CD4-positive, alpha-beta T cell treated with Interferon gamma for 1 hour (primary cell): Measurements from ENCODE around the gene MOCS3.
A peak's percentile ranks its signal among the peaks of the same experiment; 100 is the strongest.
"Not testable (repeated sequence)": the region's sequence is repeated elsewhere in the genome, so short reads cannot be mapped to it uniquely, and the experiment has no call there.

Experiments
- DNase-seq: peaks from one replicate; pipeline ENCODE4 v3.0.0-alpha.2; 2020

Gene MOCS3

DNA sequence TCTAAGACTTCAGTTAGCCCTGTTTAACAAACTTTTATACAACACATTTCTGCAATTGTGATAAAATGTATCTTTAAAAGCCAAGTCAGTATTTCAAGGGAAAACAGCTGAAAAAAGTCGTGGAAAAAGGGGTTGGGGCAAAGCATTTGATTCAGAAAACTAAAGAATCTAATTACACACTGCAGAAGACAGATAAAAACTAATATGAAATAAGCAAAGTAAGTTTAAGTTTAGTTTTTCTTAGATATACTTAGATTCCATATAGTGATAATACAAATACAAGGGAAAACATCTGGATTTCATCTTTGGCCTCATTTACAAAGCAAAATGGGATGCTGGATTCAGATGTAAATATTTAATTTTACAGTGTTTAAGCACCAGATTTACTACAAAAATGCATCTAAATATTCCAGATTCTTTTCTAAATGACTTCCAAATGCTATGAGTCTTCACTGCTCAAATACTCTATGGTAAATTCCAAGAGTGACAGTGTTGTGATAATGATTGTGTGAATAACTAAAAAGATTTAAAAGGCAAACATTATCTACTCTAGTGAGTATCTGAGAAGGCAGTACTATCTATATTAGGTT is 25.8 kb upstream of the MOCS3 start:
- DNase-seq: no peak

DNA sequence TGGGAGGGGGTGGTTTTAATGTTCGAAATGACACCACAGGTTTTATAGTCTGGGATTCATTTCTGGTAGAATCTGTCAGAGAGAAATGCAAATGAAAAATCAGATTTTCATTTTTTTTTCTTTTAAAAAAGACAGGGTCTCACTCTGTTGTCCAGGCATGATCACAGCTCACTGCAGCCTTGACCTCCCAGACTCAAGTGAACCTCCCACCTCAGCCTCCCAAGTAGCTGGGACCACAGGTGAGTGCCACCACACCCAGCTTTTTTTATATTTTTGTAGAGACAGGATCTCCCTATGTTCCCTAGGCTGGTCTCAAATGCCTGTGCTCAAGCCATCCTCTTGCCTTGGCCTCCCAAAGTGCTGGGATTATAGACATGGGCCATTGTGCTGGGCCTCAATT is 25.0 kb upstream of the MOCS3 start:
- DNase-seq: no peak

DNA sequence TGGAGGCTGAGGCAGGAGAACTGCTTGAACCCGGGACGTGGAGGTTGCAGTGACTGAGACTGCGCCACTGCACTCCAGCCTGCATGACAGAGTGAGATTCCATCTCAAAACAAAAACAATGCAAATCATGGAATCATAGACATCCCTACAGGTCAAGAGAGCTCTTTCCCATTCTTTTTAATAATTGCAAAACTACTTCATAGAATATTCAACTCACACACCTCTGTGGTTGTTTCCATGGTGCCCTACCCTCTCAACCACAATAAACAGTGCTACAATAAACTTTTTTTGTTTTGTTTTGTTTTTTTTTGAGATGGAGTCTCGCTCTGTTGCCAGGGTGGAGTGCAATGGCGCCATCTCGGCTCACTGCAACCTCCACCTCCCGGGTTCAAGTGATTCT is 15.5 kb upstream of the MOCS3 start:
- DNase-seq: no peak

DNA sequence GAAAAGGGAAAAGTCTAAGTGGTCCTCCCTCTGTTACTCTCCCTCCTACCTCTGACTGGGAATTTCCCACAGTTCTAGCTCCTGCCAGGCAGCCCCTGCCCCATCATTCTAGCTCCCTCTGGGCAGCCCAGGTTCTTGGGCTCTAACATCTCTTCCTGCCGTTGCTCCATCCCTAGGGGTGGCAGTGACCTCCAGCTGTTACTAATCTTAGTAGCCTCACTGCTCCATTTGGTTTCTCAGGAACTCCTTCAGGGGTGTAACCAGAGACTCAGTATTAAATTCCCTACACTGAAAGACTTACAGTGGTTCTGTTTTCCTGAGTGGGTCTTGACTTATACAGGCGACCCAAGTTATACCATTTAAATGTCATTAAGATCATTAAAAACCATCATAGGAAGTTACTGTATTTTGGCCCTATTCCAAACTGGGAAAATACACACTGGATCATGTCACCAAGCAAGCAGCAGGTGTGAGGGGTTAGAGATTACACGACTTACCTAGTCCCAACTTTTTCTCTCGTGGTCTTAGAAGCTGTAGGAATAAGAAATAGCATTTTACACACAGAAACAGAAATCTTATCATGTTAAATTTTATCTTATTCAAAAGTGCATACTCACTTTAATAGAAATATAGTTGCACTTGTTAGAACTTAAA is 10.4 kb upstream of the MOCS3 start:
- no peak for DNase-seq

DNA sequence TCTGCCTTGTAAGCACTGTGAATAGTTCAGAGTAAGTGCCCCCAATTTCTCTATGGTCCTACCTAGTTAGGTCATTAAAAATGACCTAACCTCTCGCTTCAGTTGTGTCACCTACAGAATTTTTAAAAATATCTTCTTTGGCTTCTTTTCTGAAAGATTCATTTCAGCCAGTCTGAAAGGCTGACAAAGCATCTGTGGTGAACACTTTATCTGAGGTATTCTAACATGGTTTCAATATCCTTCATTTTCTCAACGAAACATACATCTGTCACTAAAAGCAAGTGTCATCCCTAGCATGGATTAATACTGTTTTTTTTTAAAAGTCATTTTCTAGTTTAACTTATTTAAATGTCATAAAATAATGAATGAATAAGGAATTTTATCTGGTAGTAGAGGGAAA is 5.4 kb upstream of the MOCS3 start:
- no peak for DNase-seq

DNA sequence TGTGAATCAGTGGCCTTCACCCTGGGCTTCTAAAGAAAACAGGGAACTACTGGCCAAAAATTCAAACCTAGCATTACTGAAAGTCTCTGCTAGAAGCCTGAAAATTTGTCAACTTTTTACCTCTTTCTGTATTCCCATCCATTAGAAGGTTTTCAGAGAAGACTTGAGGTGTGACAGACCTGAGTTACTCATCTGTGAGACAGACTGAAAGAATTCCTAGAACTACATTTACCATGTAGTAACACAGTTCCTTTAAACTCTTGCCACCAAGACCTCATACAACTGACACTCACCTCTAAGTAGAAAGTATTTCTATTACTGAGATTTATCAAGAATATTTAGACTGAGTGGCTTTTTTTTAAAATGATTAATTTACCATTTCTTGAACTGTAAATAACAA is 4.8 kb upstream of the MOCS3 start:
- DNase-seq: no peak

DNA sequence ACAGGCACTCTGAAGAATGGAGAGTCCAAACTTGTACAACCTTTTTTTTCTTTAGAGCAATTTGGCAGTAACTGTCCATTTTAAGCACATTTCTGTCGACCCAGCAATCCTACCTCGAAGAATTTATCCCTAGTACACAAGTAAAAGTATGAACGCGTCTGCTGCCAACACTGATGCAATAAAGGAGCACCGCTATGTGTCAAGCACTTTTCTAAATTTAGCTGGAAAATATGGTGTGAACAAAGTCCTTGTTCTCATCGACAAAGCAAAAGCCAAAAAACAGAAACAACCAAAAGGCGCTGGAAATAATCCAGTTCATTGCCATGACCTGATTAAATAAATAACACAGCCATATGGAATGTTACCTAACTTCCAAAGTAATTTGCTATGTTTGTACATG is 1.3 kb upstream of the MOCS3 start:
- DNase-seq: no peak

DNA sequence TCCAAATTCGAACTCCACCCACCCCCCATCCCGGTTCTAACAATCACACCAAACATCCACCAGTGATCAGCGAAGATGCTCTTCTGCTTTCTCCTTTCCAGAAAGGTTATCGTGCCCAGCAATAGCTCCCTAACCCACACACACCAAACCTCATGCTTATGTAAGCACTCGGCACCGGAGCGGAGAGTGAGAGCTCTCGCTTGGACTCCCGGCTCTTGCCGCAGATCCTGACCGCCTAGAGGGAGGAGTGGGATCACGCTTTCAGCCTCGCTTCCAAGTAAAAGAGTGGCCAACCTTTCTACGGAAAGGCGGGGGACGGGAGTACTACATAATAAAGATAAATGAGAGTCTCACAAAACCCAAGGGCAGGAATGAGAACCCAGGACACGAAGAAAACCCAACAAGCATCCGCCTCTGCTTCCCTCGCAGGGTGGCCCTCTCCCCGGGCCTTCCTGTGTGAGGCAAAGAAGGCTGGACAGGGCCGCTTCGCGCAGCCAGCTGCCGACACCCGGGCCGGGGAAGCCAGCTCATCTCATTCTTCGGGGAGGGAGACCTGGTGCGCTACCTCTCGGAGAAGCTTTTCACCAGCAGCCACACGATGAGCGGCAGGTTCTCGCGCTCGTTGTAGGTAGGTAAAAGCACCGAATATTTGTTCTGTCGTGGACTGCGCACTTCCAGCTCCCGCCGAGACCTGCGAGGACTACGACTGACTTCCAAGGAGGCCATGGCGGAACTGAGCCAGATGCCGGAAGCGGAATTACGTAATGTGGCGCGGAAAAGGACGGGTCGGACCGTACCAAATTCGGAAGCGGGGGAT is 612 bp upstream of the MOCS3 start, which contains the start of gene DPM1:
Gene DPM1 (minus strand): TSS at position 735 of the 817 bp plus-strand sequence. CDS start 9 bp downstream, at position 726.
- DNase-seq: peak; percentile 83

DNA sequence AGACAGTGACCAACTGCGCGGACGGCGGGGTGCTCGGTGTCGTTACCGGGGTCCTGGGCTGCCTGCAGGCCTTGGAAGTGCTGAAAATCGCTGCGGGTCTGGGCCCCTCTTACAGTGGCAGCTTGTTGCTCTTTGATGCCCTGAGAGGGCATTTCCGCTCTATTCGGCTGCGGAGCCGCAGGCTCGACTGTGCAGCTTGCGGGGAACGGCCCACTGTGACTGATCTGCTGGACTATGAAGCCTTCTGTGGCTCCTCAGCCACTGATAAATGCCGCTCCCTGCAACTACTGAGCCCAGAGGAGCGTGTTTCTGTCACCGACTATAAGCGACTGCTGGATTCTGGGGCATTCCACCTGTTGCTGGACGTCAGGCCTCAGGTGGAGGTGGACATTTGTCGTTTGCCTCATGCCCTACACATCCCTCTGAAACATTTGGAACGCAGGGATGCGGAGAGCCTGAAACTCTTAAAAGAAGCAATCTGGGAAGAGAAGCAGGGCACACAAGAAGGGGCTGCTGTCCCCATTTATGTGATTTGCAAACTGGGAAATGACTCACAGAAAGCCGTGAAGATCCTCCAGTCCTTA is 1.0 kb downstream of the MOCS3 start:
- DNase-seq: no peak

DNA sequence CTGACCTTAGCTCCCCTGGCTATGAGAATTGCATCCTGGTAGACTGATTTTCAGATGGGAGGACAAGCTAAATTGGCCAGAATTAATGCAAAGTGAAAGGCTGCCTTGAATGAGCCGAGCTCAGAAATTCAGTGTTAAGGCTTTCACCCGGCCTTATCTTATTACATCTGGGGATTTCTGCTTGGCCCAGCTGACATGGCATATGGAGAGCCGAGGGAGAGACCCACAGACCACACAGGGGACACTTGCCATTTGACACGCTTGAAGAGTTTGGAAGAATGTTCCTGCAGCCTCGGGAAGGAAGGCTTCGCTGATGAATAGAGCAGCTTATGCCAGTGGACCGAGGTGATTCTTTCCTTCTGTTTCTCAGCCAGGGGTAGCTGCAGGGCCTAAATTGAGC is 9.0 kb downstream of the MOCS3 start:
- no peak for DNase-seq

DNA sequence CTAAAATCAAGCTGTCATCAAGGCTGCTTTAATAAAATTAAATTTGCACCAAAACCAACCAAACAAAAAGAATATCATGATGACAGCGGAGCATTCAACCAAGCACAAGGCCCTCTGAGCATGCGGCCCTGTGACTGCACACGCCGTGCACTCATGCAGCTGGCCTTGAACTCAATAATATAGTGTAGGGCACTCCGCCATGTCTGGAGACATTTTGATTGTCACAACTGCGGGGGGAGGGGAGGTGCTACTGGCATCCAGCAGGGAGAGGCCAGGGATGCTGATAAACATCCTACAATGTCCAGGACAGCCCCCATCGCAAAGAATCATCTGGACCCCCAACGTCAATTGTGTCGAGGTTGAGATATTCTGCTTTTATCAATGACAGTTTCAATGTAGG is 9.7 kb downstream of the MOCS3 start:
- DNase-seq: no peak

DNA sequence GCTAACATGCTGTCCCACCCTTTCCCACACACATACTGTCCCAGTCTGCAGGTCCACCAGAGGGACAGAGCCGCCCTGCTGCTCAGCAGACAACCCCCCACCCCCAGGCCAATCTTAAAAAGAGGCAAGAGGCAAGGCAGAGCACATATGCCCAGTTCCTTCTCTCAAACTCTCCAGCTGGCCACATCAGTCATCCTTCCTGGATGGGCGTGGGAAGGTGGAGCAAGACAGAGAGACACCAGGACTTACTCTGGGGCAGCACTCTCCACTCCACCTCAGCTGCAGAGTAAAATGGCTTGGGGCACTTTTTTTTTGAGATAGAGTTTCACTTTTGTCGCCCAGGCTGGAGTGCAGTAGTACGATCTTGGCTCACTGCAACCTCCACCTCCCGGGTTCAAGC is 10.8 kb downstream of the MOCS3 start:
- no peak for DNase-seq

DNA sequence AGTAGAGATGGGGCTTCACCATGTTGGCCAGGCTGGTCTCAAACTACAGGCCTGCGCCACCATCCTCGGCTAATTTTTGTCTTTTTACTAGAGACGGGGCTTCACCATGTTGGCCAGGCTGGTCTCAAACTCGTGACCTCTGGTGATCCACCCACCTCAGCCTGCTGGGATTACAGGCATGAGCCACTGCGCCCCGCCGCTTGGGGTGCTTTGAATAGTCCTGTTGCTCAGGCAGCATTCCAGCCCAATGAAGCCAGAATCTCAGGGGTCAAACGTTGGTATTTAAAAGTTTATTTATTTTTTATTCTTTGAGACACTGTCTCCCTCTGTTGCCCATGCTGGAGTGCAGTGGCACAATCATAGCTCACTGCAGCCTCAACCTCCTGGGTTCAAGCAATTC is 11.3 kb downstream of the MOCS3 start:
- DNase-seq: no peak

DNA sequence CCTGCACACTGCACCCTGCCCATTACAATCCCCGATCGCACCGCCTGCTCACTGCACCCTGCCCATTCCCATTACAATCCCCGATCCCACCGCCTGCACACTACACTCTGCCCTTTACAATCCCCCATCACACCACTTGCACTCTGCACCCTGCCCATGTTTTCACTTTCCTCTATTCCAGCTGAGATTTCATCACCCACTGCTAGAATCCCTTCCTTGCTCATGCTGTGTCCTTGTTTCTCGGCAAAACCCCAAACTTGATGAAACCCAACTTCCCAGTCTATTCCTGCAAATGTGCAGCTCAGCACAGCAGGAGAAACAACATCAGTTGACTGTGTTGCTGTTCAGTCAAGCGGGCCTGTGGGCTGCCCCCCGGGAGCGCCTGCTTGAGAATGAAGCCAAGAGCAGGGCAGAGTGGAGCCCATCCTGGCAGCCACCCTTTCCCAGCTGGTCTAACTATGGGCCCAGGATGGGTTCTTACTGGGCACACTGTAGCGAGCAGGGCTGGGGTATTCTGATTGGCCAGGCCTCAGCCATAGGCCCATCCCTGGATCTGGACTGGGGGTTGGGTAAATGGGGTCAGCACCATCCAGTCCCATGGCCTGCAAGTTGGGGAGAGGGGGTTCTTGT is 17.2 kb downstream of the MOCS3 start:
- DNase-seq: no peak

DNA sequence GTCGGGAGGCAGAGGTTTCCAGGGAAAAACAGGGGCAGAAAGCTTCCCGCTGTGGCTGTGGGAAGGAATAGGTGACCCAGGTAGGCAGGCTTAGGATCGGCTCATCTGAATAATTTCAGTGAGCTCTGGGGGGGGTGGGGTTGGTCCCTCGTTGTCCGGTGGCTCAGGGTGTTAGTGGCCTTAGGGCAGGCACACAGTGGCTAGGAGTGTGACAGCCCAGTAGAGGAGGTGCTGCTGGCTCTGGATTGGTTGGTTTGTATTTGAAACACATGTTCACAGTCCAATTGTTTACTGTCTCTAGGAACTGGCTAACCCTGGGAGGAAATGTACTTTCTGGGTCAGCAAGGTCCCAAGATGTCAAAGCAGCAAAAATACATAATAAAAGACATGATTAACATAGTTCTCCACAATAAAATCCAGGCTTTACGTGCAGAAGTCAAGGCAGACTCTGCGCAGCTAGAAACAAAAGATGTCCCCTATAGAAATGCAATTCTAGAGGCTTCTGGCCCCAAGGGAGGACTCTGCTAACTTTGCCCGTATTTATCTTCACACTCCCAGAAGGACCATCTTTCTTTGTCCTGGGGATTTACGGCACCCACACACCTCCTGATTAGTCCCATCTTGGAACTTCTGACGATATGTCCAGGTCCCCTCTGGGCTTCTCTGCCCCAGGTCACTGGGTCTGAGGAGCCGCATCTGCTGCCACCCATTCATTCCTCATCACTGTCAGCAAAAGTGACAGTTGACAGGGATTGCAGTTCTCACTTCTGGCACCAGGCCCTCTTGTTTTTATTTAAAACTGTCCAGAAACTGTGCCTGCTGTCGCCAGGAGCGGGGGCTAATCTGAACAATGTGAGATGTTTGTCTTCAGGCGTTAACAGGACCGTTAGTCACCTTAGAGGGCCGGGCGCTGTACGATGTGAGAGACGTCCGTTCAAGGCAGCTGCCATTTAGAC is 18.7 kb downstream of the MOCS3 start:
- DNase-seq: no peak

DNA sequence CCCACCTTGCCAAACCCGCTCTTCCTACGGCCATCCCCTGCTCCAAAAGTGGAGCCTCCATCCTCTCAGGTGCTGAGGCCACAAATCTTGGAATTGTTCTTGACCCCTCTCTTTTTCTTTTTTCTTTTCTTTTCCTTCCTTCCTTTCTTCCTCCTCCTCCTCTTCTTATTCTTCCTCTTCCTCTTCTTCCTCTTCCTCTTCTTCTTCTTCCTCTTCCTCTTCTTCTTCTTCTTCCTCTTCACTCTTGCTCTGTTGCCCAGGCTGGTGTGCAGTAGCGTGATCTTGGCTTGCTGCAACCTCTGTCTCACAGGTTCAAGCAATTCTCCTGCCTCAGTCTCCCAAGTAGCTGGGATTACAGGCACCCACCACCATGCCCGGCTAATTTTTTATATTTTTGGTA is 19.9 kb downstream of the MOCS3 start:
- DNase-seq: not testable (repeated sequence)

DNA sequence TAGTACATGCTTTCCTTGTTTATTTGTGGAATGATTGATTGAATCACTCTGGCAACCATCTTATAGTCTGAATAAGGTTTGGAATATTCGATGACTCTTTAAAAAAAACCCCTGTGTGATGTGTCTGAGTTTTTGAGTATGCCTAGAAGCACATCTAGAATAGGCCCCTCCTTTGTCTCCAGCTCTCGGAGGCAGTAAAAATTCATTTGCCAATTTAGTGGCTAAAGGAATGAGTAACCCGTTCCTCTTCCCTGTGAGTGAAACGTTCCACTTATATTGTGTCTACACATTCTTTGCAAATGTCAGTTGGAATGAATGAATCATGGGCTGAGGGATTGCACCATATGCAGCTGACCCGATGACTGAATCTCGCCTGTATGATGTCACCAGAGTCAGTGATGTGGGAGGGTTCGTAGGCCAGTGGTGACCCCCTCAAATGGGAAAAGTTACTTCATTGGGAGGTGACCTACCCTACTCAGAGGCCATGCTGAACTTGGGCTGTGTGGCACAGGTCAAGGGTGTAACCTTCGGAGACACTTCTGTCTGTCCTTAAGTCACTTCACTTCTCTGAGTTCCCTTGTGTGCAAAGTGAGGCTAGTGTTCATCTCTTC is 21.6 kb downstream of the MOCS3 start:
- no peak for DNase-seq

DNA sequence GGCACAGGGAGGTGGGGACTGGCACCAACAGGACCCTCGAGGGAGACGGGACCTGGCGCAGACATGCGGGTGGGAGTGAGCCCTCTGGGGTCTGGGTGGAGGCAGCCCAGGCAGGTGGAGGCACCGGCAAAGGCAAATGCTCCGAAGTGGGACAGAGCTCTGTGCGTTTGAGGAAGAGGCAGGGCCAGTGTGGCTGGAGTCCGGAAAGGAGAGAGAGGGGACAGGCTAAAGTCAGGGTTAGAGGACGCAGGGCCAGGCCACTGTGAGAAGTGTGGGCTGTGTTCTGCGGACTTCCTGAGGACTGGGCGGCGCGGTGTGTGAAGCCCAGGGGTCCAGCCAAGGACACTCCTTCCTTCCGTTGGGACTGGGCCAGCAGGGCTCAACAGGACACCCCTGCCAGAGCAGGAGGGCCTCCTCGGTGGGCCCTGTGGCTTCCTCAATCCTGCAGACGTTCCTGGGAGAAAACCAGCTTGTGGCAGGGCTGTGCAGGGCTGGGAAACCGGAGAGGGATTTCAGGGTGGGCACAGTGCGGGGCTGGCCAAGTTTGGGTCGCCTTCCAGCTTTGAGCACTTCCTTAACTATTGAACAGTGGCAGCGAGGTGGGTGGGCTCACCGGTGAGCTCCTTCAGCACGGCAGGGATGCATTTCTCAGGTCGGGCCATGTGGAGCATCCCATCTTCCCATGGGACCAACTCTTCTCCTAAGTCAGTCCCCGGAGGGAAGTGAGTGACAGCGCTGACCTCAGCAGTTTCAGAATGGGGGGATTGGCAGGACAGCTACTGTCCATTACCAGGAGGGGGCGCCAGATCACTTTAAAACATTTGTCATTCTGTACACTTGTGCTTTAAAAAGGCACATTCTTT is 22.5 kb downstream of the MOCS3 start:
- DNase-seq: peak; percentile 43

DNA sequence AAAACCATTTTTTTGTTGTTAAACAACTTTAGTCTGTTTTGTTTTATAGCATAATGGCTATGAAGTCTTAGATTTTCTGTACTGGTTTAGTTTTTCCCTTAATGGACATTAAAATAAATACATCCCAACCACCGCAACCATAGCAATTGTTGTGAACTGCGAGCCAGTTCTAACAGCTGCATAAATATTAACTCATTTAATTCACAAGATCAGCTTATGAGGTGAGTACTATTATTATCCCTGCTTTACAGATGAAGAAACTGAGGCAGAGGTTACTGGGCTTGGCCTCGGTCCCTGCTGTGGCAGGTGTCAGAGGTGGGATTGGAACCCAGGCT is 23.1 kb downstream of the MOCS3 start:
- DNase-seq: no peak

DNA sequence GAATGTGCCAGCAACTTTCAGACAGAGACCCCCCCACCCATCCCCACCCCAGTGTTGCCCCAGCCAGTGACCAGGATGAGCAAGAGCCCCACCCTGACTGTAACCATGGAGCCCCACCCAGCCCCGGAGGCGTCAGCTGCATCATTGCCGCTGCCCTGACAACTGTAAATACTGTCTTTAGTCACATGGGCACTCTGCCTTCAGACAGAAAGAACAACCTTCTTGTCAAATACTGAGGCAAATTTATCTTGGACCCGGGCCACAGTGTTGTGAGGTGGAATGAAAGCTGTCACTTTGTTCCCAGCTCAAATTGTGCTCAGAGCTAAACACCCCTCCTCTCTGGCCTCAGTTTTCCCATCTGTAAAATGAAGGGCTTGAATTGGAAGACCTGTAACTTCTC is 23.7 kb downstream of the MOCS3 start:
- DNase-seq: no peak

DNA sequence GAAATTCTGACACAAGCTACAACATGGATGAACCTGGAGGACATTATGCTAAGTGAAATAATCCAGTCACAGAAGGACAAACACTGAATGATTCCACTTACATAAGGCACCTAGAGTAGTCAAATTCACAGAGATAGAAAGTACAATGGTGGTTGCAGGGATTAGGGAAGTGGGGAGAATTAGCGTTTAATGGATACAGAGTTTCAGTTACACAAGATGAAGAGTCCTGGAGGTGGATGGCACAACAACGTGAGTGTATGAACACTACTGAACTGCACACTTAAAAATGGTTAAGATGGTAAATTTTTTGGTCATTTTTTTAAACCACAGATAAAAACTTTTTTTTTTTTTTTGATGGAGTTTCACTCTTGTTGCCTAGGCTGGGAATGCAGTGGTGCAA is 24.7 kb downstream of the MOCS3 start:
- no peak for DNase-seq
